Stomach (tissue), 4 donors: ENCODE data around the gene RANBP10.

Experiments
- CTCF ChIP-seq, 7 experiments: fragments of 450-650 bp in 4 of 7; fragments of 200-600 bp in 3 of 7; sonication (generic) in 3 of 7; IDR thresholded peaks; one replicate each; pipeline ENCODE4 v1.5.1; 2016 to 2019; ENCODE audit warnings: antibody characterized with exemption in 7 of 7, control low read depth in 2 of 7, mild to moderate bottlenecking in 1 of 7
- EP300 ChIP-seq: sonication (generic); formaldehyde crosslinking; IDR thresholded peaks from one replicate; pipeline ENCODE4 v1.6.1; 2017; ENCODE audit warnings: antibody characterized with exemption

DNA sequence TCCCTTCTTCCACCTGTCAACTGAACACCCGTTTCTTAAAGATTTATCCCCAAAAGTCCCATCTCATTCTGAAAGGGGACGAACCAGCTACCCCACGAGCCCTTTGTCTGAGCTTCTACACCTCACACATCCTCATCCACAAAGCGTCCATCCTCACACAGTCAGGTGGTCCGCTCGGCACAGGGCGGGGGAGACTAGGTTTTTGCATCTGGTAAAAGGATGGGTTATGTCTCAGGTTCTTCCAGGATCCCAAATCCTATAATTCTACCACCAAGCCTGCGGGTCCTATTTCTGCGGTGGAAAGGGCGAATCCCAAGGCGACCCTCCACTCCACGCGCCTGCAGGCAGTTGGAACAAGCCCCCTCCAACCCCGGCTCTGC lies 87.7 kb downstream of the RANBP10 start:
- TF ChIP-seq CTCF (IDR thresholded peaks at IDR 0.05) (no peak), EP300 (no peak)
